Measurements from ENCODE around the gene QKI. TPM values are rescaled to one million over a fixed set of nuclear protein-coding genes. Genes with fewer than 3 reads are reported as not detected.

Gene QKI
- total RNA-seq, 6 experiments from 2014 or later: 47.6 to 80.8 (median 76.3) TPM

DNA sequence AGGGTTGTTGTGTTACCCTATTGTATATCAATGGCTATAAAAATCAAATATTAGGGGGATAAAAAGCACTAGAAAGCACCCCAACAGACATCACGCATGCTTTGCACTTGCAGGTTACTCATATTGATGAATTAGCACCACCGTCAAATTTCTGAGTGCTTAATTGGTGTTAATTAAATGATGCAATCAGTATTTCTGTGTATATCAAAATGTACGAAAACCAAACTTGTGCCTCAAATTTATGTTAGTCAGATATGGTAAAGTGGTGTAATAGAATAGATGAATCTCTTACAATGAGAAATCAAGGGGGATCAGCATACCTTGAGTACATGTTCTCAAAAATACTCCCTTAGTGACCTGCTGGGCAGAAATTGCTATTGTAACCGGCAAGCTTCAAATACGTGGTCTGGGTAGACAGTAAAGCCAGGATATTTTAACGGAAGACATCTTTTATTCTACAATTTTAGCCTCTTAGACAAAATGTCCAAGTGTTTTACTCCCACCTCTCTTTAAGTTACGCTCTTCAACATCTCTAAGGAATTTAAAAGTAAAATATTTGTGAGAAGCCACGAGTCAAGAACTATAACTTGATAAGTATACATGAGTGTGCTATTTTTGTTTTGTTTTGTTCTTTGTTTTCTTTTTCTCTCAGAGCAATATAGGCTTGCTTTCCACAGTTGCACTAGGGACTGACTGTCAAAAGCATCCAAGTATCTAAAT, 166.0 kb downstream of the QKI start:
- Histone ChIP-seq H3K4me3 (no peak overlapping the region), H3K36me3 (no peaks in the 10 kb centered on the region), H3K4me1 (peaks cover 0 to 16% (median 4%) of the 10 kb centered on the region in 4 donors), H3K9me3 (no peaks in the 10 kb centered on the region), H3K27me3 (no peaks in the 10 kb centered on the region), H3K27ac (no peak overlapping the region)
- 69% methylated on average over 8 of the region's 8 CpGs for WGBS (ENCODE audit: insufficient coverage, low coverage, low lambda C conversion rate, missing lambda C conversion rate)
- no peak for DNase-seq
- no peak for TF ChIP-seq POLR2A (IDR thresholded peaks at IDR 0.05)
- TF ChIP-seq, protein P1, sequence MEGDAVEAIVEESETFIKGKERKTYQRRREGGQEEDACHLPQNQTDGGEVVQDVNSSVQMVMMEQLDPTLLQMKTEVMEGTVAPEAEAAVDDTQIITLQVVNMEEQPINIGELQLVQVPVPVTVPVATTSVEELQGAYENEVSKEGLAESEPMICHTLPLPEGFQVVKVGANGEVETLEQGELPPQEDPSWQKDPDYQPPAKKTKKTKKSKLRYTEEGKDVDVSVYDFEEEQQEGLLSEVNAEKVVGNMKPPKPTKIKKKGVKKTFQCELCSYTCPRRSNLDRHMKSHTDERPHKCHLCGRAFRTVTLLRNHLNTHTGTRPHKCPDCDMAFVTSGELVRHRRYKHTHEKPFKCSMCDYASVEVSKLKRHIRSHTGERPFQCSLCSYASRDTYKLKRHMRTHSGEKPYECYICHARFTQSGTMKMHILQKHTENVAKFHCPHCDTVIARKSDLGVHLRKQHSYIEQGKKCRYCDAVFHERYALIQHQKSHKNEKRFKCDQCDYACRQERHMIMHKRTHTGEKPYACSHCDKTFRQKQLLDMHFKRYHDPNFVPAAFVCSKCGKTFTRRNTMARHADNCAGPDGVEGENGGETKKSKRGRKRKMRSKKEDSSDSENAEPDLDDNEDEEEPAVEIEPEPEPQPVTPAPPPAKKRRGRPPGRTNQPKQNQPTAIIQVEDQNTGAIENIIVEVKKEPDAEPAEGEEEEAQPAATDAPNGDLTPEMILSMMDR (IDR thresholded peaks at IDR 0.05): no peak
- ATAC-seq: no peak
- intact Hi-C loops (cut with DNase I): no loop called here

DNA sequence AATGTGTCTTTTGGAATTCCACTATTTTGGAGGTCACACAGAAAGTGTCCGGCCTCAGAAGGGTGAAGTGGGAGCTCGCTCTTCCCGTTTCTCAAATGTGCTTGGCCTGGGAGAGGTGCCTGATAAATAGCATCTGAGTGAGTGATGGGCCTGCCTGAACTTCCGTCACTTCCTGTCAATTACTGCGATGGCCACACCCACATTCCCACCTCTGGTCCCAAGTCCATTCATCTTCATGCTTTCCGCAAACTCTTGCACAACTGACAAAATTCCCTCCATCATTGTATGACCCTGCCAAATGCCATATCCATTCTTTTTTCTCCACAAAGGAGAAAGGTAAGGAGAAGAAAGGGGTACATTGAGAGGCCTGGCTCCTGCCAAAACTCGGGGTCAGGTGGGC, 169.0 kb downstream of the QKI start:
- Histone ChIP-seq H3K27me3 (no peaks in the 10 kb centered on the region), H3K27ac (no peak overlapping the region), H3K36me3 (no peaks in the 10 kb centered on the region), H3K4me3 (no peak overlapping the region), H3K9me3 (no peaks in the 10 kb centered on the region), H3K4me1 (peaks cover 0 to 8% (median 4%) of the 10 kb centered on the region in 4 donors)
- peak in 1 of 3 donors; percentile 40 for DNase-seq
- 57% methylated on average over 7 of the region's 7 CpGs for WGBS (ENCODE audit: insufficient coverage, low coverage, low lambda C conversion rate, missing lambda C conversion rate)
- TF ChIP-seq POLR2A (IDR thresholded peaks at IDR 0.05): no peak
- TF ChIP-seq, protein P1 (IDR thresholded peaks at IDR 0.05): no peak
- peak in 3 of 4 donors; percentile 23 to 64 (median 56) for ATAC-seq
- intact Hi-C loops (cut with DNase I): no loop called here

DNA sequence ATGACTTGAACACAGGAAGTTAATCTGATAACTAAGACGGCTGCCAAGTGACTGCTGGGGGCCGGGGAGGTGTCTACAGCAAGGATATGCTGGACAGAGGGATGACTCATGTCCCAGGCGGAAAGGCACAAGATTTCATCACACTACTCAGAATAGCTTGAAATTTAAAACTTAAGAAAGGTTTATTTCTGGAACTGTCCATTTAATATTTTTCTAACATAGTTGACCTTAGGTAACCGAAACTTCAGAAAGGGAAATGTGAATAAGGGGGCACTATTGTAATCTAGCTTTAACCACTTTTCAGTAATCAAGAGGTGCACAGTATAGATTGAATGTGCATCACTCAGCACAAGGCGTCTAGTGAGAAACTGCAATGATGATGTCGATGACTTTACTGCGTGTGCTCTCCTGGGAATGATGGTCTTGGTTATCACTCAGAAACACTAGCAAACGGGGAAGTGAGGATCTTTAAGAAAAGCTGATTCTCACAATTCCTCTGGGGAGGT, 171.5 kb downstream of the QKI start:
- peak in 1 of 3 donors; percentile 65 for DNase-seq
- no peaks in the 10 kb centered on the region for H3K27me3 ChIP-seq
- no peak overlapping the region for H3K27ac ChIP-seq
- intact Hi-C loops (cut with DNase I): no loop called here
- no peaks in the 10 kb centered on the region for H3K9me3 ChIP-seq
- TF ChIP-seq POLR2A (IDR thresholded peaks at IDR 0.05): no peak
- TF ChIP-seq, protein P1 (IDR thresholded peaks at IDR 0.05): no peak
- ATAC-seq: peak; percentile 70 to 89 (median 82)
- no peaks in the 10 kb centered on the region for H3K36me3 ChIP-seq
- WGBS (ENCODE audit: insufficient coverage, low coverage, low lambda C conversion rate, missing lambda C conversion rate): 46% methylated on average over 8 of the region's 8 CpGs
- no peaks in the 10 kb centered on the region for H3K4me1 ChIP-seq
- no peak overlapping the region for H3K4me3 ChIP-seq

DNA sequence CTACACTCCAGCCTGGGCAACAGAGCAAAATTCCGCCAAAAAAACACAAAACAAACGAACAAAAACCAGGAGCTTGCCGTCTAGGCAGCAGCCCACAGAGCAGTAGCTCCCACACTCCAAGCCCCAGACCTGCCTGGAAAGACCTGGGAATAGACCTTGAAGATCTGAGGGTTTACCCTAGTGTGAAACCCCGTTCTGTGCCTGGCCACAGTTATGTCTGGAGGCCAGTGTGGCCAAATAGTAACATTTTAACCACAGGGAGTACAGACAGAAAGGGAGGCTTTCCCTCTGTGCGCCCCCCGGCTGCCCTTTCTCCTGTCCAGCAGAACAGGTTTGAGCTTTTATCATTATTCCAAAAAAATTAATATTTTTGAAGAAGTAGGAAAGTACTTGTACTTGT, 172.4 kb downstream of the QKI start:
- ATAC-seq (no peak), DNase-seq (no peak)
- Histone ChIP-seq H3K4me3 (no peak overlapping the region), H3K4me1 (no peaks in the 10 kb centered on the region), H3K27me3 (no peaks in the 10 kb centered on the region), H3K27ac (no peak overlapping the region), H3K36me3 (no peaks in the 10 kb centered on the region), H3K9me3 (no peaks in the 10 kb centered on the region)
- TF ChIP-seq POLR2A (IDR thresholded peaks at IDR 0.05): no peak
- TF ChIP-seq, protein P1 (IDR thresholded peaks at IDR 0.05): no peak
- intact Hi-C loops (cut with DNase I): no loop called here
- WGBS (ENCODE audit: insufficient coverage, low coverage, low lambda C conversion rate, missing lambda C conversion rate): 73% methylated on average over 5 of the region's 6 CpGs

Measured in right lobe of liver (tissue), 6 donors.